C4-2B (cell line): ENCODE measurements around the gene FOXS1.

ENCODE experiments used
- ZFX ChIP-seq: fragments of 450-650 bp; IDR thresholded peaks from 2 replicates; pipeline ENCODE4 v1.6.1; 2017
- TF ChIP-seq, protein P1 (sequence below): fragments of 450-650 bp; conservative IDR thresholded peaks from 2 replicates; pipeline ENCODE4 v1.5.1; 2017; ENCODE audit warnings: mild to moderate bottlenecking

DNA sequence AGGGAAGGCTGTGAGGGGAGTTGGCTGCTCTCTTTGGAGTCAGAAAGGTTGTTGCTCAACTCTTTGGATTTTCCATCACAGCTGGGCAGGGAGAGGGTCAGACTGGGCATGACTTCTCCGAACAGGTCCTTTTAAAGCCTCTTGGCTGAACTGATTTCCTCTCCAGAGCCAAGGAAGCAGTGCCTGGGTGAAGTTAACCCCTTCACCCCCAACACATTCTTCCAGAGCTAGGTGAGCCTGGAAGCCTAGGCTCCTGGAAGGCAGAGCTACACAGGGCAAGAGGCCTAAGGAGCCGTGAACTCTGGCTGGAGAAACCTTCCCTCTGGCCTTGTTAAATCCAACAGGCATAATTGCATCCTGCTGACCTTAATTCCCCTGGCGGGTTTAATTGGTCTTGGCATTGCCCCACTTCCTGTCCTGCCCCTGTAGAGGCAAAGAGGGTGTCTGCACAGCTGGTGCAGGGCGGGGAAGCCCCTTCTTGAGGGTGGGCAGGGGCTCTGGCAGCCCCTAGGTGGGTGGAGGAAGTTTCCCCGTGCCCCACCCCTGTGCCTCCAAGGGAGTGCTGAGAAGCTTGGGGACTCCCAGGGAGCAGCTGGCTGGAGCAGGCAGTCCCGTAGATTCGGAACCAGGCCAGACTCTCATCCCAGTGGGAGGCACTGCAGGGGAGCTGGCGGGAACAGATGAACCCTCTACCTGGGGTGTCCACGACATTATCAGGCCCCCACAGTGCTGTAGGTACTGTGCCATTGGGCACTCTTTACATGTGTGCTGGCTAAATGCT lies 29.8 kb downstream of the FOXS1 start:
- TF ChIP-seq, protein P1, sequence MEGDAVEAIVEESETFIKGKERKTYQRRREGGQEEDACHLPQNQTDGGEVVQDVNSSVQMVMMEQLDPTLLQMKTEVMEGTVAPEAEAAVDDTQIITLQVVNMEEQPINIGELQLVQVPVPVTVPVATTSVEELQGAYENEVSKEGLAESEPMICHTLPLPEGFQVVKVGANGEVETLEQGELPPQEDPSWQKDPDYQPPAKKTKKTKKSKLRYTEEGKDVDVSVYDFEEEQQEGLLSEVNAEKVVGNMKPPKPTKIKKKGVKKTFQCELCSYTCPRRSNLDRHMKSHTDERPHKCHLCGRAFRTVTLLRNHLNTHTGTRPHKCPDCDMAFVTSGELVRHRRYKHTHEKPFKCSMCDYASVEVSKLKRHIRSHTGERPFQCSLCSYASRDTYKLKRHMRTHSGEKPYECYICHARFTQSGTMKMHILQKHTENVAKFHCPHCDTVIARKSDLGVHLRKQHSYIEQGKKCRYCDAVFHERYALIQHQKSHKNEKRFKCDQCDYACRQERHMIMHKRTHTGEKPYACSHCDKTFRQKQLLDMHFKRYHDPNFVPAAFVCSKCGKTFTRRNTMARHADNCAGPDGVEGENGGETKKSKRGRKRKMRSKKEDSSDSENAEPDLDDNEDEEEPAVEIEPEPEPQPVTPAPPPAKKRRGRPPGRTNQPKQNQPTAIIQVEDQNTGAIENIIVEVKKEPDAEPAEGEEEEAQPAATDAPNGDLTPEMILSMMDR = no peak
- TF ChIP-seq ZFX = no peak
